HepG2 (cell line): ENCODE measurements around the gene JUND. TPM values are rescaled to one million over a fixed set of nuclear protein-coding genes. Genes with fewer than 3 reads are reported as not detected.

ENCODE experiments used
- ARNTL ChIP-seq: sonication (generic); formaldehyde crosslinking; IDR thresholded peaks from 2 replicates; pipeline ENCODE4 v1.4.0; 2020; ENCODE audit warnings: mild to moderate bottlenecking, missing genetic modification reagents
- GFI1 ChIP-seq: sonication (generic); formaldehyde crosslinking; IDR thresholded peaks from 2 replicates; pipeline ENCODE4 v1.5.0; 2020; ENCODE audit warnings: missing genetic modification reagents, mild to moderate bottlenecking, borderline replicate concordance
- MAFF ChIP-seq: IDR thresholded peaks from 2 replicates; pipeline ENCODE4 v1.6.1; 2011; ENCODE audit warnings: low read depth, low read length, improper control_type of control experiment
- SNAPC2 ChIP-seq: sonication (generic); formaldehyde crosslinking; IDR thresholded peaks from 2 replicates; pipeline ENCODE4 v1.8.1; 2022; ENCODE audit warnings: mild to moderate bottlenecking, missing genetic modification reagents
- XRCC5 ChIP-seq: fragments of 200-400 bp; formaldehyde crosslinking; optimal IDR thresholded peaks from 2 replicates; pipeline ENCODE3; 2017; ENCODE audit warnings: mild to moderate bottlenecking, low read length
- ZNF225 ChIP-seq: sonication (generic); formaldehyde crosslinking; IDR thresholded peaks from 2 replicates; pipeline ENCODE4 v1.4.0; 2020; ENCODE audit warnings: mild to moderate bottlenecking, missing genetic modification reagents
- ZNF337 ChIP-seq: sonication (generic); formaldehyde crosslinking; IDR thresholded peaks from 2 replicates; pipeline ENCODE4 v1.5.1; 2020; ENCODE audit warnings: missing genetic modification reagents, low read depth, mild to moderate bottlenecking, borderline replicate concordance
- ZNF383 ChIP-seq: sonication (generic); formaldehyde crosslinking; IDR thresholded peaks from 2 replicates; pipeline ENCODE4 v1.4.0; 2020; ENCODE audit warnings: missing genetic modification reagents, mild to moderate bottlenecking, borderline replicate concordance
- ZNF543 ChIP-seq: sonication (generic); formaldehyde crosslinking; IDR thresholded peaks from 2 replicates; pipeline ENCODE4 v1.4.0; 2020; ENCODE audit warnings: mild to moderate bottlenecking, missing genetic modification reagents
- ZNF564 ChIP-seq: sonication (generic); formaldehyde crosslinking; IDR thresholded peaks from 2 replicates; pipeline ENCODE4 v1.8.1; 2023; ENCODE audit warnings: mild to moderate bottlenecking, missing genetic modification reagents
- ZNF619 ChIP-seq: sonication (generic); formaldehyde crosslinking; IDR thresholded peaks from 2 replicates; pipeline ENCODE4 v1.4.0; 2020; ENCODE audit warnings: mild to moderate bottlenecking, missing genetic modification reagents
- polyA plus RNA-seq, 8 experiments: library from polyadenylated mRNA; depleted of rRNA in 3 of 8; stranded (reverse) in 7 of 8; unstranded in 1 of 8; fragments of >200 nt; fragmentation: Illumina TruSeq in 4 of 8; extraction: Trizol in 4 of 8; gene quantifications; 2 replicates each; pipeline versions ENCODE4 v1.2.1 to v1.2.3, GENCODE V29; 2011 to 2016; ENCODE audit warnings: low read depth in 4 of 8, missing spikeins in 1 of 8, mixed read lengths in 1 of 8; ENCODE audit not compliant: insufficient read depth in 1 of 8
- total RNA-seq, 5 experiments: library from RNA; depleted of rRNA; stranded (reverse); fragments of >200 nt; fragmentation: Illumina TruSeq; extraction: Trizol; gene quantifications; 2 replicates each; pipeline ENCODE4 v1.2.3, GENCODE V29; 2016; ENCODE audit warnings: low read depth in 1 of 5
- TF ChIP-seq, protein P1 (sequence below): sonication (generic); formaldehyde crosslinking; IDR thresholded peaks from 2 replicates; pipeline ENCODE4 v1.4.0; 2020; ENCODE audit warnings: missing genetic modification reagents
- TF ChIP-seq, protein P2 (sequence below): sonication (generic); formaldehyde crosslinking; IDR thresholded peaks from 2 replicates; pipeline ENCODE4 v1.4.0; 2020; ENCODE audit warnings: low read depth, mild to moderate bottlenecking, missing genetic modification reagents
- TF ChIP-seq, protein P3 (sequence below): sonication (generic); formaldehyde crosslinking; IDR thresholded peaks from 2 replicates; pipeline ENCODE4 v1.4.0; 2020; ENCODE audit warnings: missing genetic modification reagents
- TF ChIP-seq, protein P4 (sequence below): sonication (generic); formaldehyde crosslinking; IDR thresholded peaks from 2 replicates; pipeline ENCODE4 v1.5.1; 2020; ENCODE audit warnings: missing genetic modification reagents, mild to moderate bottlenecking, borderline replicate concordance
- TF ChIP-seq, protein P5 (sequence below): IDR thresholded peaks from 2 replicates; pipeline ENCODE4 v1.6.1; 2016; ENCODE audit warnings: low read depth, missing genetic modification reagents, missing compliant biosample characterization
- TF ChIP-seq, protein P6 (sequence below): sonication (generic); formaldehyde crosslinking; IDR thresholded peaks from 2 replicates; pipeline ENCODE4 v1.5.0; 2020; ENCODE audit warnings: missing genetic modification reagents, mild to moderate bottlenecking, borderline replicate concordance

JUND gene
- total and polyA plus RNA-seq, 2 of the 13 experiments (the other 11 are each of a cell fraction or from before 2014, with no cell fraction given), result 41.2 to 59.8 TPM

DNA sequence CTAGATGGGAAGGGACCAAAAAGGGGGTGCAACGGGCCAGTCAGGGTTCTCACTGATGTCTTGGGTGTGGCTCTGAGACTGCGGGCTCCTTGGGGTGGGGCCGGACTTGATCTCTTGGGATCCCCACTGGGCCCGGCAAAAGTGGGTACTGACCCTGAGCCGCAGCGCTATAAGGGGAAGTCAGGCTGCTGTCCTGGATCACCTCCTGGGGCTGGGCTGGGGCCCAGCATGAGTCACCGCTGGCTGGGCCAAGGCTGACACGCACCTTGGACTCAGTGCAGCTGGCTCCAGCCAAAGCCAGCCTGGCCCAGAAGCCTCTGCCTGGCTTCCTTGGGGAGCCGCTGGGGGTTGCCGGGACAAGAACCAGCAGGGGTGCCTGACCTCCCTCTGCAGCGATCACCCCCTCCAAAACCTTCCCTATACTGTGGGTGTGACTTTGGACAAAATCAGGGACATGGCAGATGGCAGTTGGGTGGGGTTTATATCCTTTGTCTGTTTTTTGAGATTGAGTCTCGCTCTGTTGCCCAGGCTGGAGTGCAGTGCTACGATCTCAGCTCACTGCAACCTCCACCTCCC is 6.6 kb downstream of the JUND start (continued):
- TF ChIP-seq, protein P1, sequence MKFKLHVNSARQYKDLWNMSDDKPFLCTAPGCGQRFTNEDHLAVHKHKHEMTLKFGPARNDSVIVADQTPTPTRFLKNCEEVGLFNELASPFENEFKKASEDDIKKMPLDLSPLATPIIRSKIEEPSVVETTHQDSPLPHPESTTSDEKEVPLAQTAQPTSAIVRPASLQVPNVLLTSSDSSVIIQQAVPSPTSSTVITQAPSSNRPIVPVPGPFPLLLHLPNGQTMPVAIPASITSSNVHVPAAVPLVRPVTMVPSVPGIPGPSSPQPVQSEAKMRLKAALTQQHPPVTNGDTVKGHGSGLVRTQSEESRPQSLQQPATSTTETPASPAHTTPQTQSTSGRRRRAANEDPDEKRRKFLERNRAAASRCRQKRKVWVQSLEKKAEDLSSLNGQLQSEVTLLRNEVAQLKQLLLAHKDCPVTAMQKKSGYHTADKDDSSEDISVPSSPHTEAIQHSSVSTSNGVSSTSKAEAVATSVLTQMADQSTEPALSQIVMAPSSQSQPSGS (CRISPR knock-in tag), result 0 out of 2 replicates have a peak, but pooled peaks have one; percentile 54
- TF ChIP-seq ZNF383 (CRISPR knock-in tag) (no peak), ARNTL (no peak), ZNF543 (CRISPR knock-in tag) (0 out of 2 replicates have a peak, but pooled peaks have one; percentile 68), ZNF564 (CRISPR knock-in tag) (no peak), GFI1 (CRISPR knock-in tag) (0 out of 2 replicates have a peak, but pooled peaks have one; percentile 30), MAFF (no peak), ZNF225 (CRISPR knock-in tag) (no peak), ZNF619 (CRISPR knock-in tag) (no peak), ZNF337 (CRISPR knock-in tag) (no peak), SNAPC2 (no peak), XRCC5 (peak; percentile 52)
- TF ChIP-seq, protein P2, sequence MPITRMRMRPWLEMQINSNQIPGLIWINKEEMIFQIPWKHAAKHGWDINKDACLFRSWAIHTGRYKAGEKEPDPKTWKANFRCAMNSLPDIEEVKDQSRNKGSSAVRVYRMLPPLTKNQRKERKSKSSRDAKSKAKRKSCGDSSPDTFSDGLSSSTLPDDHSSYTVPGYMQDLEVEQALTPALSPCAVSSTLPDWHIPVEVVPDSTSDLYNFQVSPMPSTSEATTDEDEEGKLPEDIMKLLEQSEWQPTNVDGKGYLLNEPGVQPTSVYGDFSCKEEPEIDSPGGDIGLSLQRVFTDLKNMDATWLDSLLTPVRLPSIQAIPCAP, result no peak
- TF ChIP-seq, protein P3, sequence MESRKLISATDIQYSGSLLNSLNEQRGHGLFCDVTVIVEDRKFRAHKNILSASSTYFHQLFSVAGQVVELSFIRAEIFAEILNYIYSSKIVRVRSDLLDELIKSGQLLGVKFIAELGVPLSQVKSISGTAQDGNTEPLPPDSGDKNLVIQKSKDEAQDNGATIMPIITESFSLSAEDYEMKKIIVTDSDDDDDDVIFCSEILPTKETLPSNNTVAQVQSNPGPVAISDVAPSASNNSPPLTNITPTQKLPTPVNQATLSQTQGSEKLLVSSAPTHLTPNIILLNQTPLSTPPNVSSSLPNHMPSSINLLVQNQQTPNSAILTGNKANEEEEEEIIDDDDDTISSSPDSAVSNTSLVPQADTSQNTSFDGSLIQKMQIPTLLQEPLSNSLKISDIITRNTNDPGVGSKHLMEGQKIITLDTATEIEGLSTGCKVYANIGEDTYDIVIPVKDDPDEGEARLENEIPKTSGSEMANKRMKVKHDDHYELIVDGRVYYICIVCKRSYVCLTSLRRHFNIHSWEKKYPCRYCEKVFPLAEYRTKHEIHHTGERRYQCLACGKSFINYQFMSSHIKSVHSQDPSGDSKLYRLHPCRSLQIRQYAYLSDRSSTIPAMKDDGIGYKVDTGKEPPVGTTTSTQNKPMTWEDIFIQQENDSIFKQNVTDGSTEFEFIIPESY, result 0 out of 2 replicates have a peak, but pooled peaks have one; percentile 3
- TF ChIP-seq, protein P4, sequence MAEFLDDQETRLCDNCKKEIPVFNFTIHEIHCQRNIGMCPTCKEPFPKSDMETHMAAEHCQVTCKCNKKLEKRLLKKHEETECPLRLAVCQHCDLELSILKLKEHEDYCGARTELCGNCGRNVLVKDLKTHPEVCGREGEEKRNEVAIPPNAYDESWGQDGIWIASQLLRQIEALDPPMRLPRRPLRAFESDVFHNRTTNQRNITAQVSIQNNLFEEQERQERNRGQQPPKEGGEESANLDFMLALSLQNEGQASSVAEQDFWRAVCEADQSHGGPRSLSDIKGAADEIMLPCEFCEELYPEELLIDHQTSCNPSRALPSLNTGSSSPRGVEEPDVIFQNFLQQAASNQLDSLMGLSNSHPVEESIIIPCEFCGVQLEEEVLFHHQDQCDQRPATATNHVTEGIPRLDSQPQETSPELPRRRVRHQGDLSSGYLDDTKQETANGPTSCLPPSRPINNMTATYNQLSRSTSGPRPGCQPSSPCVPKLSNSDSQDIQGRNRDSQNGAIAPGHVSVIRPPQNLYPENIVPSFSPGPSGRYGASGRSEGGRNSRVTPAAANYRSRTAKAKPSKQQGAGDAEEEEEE (CRISPR knock-in tag), result peak; percentile 75; the same call in 1 of the 2 replicates
- TF ChIP-seq, protein P5, sequence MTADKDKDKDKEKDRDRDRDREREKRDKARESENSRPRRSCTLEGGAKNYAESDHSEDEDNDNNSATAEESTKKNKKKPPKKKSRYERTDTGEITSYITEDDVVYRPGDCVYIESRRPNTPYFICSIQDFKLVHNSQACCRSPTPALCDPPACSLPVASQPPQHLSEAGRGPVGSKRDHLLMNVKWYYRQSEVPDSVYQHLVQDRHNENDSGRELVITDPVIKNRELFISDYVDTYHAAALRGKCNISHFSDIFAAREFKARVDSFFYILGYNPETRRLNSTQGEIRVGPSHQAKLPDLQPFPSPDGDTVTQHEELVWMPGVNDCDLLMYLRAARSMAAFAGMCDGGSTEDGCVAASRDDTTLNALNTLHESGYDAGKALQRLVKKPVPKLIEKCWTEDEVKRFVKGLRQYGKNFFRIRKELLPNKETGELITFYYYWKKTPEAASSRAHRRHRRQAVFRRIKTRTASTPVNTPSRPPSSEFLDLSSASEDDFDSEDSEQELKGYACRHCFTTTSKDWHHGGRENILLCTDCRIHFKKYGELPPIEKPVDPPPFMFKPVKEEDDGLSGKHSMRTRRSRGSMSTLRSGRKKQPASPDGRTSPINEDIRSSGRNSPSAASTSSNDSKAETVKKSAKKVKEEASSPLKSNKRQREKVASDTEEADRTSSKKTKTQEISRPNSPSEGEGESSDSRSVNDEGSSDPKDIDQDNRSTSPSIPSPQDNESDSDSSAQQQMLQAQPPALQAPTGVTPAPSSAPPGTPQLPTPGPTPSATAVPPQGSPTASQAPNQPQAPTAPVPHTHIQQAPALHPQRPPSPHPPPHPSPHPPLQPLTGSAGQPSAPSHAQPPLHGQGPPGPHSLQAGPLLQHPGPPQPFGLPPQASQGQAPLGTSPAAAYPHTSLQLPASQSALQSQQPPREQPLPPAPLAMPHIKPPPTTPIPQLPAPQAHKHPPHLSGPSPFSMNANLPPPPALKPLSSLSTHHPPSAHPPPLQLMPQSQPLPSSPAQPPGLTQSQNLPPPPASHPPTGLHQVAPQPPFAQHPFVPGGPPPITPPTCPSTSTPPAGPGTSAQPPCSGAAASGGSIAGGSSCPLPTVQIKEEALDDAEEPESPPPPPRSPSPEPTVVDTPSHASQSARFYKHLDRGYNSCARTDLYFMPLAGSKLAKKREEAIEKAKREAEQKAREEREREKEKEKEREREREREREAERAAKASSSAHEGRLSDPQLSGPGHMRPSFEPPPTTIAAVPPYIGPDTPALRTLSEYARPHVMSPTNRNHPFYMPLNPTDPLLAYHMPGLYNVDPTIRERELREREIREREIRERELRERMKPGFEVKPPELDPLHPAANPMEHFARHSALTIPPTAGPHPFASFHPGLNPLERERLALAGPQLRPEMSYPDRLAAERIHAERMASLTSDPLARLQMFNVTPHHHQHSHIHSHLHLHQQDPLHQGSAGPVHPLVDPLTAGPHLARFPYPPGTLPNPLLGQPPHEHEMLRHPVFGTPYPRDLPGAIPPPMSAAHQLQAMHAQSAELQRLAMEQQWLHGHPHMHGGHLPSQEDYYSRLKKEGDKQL, result 0 out of 2 replicates have a peak, but pooled peaks have one; percentile 15
- TF ChIP-seq, protein P6, sequence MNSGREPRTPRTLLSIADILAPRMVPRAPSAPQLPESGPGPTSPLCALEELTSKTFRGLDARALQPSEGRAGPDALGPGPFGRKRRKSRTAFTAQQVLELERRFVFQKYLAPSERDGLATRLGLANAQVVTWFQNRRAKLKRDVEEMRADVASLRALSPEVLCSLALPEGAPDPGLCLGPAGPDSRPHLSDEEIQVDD (CRISPR knock-in tag), result no peak
